Measurements from ENCODE around the gene SPPL2C.
"Not testable (repeated sequence)": the region's sequence is repeated elsewhere in the genome, so short reads cannot be mapped to it uniquely, and the experiment has no call there.

Gene SPPL2C

DNA sequence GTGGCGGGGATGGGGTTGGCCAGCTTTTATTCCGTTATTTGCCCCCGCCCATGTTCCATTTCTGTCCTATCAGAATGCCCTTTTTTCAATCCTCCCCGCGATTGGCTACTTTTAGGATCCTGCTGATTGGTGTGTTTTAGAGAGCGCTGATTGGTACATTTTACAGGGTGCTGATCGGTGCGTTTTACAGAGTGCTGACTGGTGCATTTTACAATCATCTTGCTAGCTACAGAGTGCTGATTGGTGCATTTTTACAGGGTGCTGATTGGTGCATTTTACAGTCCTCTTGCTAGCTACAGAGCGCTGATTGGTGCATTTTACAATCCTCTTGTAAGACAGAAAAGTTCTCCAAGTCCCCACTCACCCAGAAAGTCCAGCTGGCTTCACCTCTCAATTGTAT lies 17.4 kb downstream of the SPPL2C start:
- H3K4me3 ChIP-seq; H3K36me3 ChIP-seq (replicated peaks); H3K4me1 ChIP-seq; DNase-seq (ENCODE audit: low spot score in 2 of 2); in situ Hi-C loops (cut with MboI; ENCODE audit: low sequenced_read_pairs); H3K9me3 ChIP-seq: not testable (repeated sequence)
- peaks cover 35% of the 10 kb centered on the region for H3K27me3 ChIP-seq (ENCODE audit: low read depth)

DNA sequence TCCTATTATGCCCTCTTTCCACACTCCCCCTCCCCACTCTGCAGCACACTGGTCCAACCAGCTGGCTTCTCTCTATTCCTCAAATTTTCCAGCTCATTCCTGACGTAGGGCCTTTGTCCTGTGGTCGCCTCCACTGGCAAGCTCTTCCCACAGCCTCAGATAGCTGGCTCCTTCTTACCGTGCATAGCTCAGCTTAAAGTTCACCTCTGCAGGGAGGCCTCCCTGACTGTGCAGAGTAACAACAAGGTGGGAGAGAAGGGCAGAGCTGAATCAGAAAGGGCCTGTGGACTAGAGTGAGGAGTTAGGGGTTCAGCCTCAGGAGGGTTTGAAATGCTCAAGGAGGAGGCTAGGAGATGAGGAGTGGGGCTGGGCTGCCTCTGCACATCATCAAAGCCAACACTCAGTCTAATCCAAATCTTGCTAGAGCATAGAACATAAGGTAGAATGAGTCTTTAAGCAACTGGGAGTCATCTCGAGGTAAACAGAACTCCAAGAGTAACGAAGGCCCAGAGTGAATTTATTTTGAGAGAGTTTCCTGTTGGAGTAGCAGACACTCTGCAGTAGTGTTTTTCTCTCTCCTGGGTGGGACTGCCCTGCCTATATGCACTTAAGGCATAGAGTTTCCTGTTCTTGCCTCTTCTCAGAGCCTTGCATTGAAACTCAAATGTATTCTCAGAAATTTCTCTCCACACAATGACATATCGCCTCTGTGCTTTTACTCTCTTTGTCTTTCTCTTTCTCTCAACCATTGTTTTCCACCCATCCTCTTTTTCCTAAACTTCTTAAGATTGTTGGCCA lies 19.4 kb downstream of the SPPL2C start:
- DNase-seq (ENCODE audit: low spot score in 2 of 2): no peak
- peaks cover 35% of the 10 kb centered on the region for H3K27me3 ChIP-seq (ENCODE audit: low read depth)
- no peaks in the 10 kb centered on the region for H3K9me3 ChIP-seq
- no peak overlapping the region for H3K4me3 ChIP-seq
- in situ Hi-C loops (cut with MboI; ENCODE audit: low sequenced_read_pairs): no loop called here
- no peaks in the 10 kb centered on the region for H3K36me3 ChIP-seq (replicated peaks)
- H3K4me1 ChIP-seq: peaks cover 2% of the 10 kb centered on the region; the same call in 1 of the 2 replicates

DNA sequence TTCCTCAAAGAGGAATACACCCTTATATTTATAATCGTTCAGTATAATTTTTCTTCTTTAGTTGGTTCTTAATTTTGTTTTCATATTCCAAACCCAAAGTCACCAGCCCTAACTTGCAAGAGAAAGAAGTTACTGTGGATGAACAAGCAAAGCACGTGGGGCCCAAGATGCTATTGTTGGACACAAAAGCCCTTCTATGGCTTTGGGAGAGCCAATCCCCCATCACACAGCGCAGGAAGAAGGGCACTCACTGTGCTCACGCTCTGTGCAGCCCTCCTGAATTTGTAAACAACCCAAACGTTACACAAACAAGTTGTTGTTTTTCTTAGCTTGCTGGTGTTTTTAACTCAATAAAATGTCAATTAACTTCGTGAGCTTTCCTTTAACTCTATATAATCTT lies 22.5 kb downstream of the SPPL2C start:
- H3K4me3 ChIP-seq: no peak overlapping the region
- H3K36me3 ChIP-seq (replicated peaks): no peaks in the 10 kb centered on the region
- H3K4me1 ChIP-seq: peaks cover 2% of the 10 kb centered on the region; the same call in 1 of the 2 replicates
- no peak for DNase-seq (ENCODE audit: low spot score in 2 of 2)
- H3K27me3 ChIP-seq (ENCODE audit: low read depth): peaks cover 33% of the 10 kb centered on the region
- H3K9me3 ChIP-seq: no peaks in the 10 kb centered on the region
- in situ Hi-C loops (cut with MboI; ENCODE audit: low sequenced_read_pairs): no loop called here

DNA sequence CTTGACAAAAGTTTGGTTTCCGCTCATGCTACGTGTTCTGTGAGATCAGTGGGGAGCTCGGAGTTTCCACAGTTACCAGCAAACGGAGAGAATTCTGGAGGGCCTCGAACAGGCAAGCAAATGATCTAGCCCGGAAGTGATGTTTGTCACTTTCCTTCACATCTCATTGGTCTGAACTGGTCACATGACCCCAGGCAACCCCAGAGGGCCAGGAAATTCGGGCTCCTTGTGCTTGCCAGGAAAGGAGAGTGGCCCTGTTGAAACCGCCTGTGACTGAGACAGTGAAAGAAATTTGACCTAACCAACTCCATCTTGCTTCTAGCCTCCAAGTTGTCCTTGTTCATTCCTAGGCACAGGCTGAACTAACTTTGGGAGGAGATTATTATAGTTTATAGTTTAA lies 23.0 kb downstream of the SPPL2C start:
- peaks cover 32% of the 10 kb centered on the region for H3K27me3 ChIP-seq (ENCODE audit: low read depth)
- in situ Hi-C loops (cut with MboI; ENCODE audit: low sequenced_read_pairs): no loop called here
- H3K9me3 ChIP-seq: no peaks in the 10 kb centered on the region
- no peaks in the 10 kb centered on the region for H3K36me3 ChIP-seq (replicated peaks)
- DNase-seq (ENCODE audit: low spot score in 2 of 2): peak in 1 of 2 experiments; percentile 36
- H3K4me3 ChIP-seq: no peak overlapping the region
- H3K4me1 ChIP-seq: peaks cover 2% of the 10 kb centered on the region; the same call in 1 of the 2 replicates

DNA sequence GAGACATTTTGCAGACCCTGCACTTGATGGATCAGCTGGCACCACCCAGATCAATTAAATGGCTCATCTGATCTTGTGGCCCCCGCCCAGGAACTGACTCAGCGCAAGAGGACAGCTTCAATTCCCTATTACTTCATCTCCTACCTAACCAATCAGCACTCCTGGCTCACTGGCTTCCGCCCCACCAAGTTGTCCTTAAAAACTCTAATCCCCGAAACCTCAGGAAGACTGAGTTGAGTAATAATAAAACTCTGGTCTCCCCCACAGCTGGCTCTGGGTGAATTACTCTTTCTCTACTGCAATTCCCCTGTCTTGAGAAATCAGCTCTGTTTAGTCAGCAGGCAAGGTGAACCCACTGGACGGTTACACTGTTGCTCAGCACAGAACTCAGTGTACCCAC lies 23.6 kb downstream of the SPPL2C start:
- H3K4me1 ChIP-seq: peaks cover 2% of the 10 kb centered on the region; the same call in 1 of the 2 replicates
- in situ Hi-C loops (cut with MboI; ENCODE audit: low sequenced_read_pairs): no loop called here
- no peaks in the 10 kb centered on the region for H3K9me3 ChIP-seq
- no peak overlapping the region for H3K4me3 ChIP-seq
- H3K36me3 ChIP-seq (replicated peaks): no peaks in the 10 kb centered on the region
- peaks cover 27% of the 10 kb centered on the region for H3K27me3 ChIP-seq (ENCODE audit: low read depth)
- DNase-seq (ENCODE audit: low spot score in 2 of 2): no peak

DNA sequence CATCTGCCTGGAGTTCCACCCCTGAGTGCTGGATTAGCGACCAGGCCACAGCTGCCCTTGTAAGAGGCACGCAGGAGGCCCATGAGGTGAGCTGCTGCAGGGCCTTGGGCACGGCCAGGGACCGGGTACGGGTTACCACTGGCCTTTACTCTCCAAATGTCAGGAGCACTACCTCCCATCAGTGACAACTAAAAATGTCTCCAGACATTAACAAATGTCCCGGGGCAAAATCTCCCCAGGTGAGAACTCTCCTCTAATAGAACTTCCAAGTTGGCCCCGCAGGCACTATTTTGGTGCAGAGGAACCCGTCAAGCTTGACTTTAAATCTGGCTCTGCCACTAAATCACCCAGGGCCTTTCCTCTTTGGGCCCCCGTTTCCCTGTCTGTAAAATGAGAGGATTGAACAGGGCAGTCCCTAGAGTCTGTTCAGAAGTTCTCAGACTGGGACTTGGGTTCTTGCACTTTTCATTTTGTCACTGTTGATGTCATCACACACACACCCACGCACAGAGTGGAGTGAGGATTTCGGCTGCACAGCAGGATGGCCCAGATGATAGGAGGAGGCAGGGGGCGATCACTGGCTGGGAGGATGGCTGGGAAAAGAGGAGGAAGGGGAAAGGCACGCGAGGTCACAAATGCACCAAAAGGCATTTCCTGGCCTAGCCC lies 25.1 kb downstream of the SPPL2C start:
- Histone ChIP-seq H3K4me1 (peaks cover 2% of the 10 kb centered on the region; the same call in 1 of the 2 replicates), H3K4me3 (no peak overlapping the region)

DNA sequence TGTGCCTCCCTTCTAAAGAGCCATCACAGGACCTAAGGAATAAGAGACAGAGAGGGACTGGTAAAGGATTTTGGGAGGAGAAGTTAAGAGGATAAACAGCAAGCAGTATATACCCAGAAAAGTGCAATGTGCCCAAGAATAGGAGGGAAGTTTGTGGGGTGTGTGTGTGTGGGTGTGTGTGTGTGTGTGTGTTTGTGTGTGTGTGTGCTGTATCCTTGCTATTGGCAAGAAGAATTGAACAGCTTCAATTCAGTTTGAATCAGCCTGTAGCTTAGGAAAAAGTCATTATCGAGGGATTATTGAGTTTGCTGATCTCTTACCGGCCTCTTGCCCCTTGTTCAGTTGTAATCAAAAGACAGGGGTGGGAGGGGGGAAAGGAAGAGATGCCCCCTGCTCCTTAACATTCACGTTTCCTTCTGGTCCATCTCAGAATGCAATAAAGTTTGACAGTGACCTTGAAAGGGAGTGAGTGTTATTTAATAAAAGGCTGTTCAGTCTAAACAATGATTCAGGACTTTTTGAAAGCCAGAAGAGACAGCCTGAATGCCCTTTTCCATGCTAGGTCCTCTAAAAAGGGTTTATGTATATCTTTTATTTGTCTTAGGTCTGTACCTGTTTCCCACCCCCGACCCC lies 25.8 kb downstream of the SPPL2C start:
- Histone ChIP-seq H3K4me3 (no peak overlapping the region), H3K36me3 (replicated peaks) (no peaks in the 10 kb centered on the region), H3K27me3 (ENCODE audit: low read depth) (peaks cover 7% of the 10 kb centered on the region), H3K4me1 (peaks cover 2% of the 10 kb centered on the region; the same call in 1 of the 2 replicates), H3K9me3 (no peaks in the 10 kb centered on the region)
- in situ Hi-C loops (cut with MboI; ENCODE audit: low sequenced_read_pairs): no loop called here
- no peak for DNase-seq (ENCODE audit: low spot score in 2 of 2)

More for the DNA sequence above, 25.1 kb downstream of the SPPL2C start:
- in situ Hi-C loops (cut with MboI; ENCODE audit: low sequenced_read_pairs): no loop called here
- peaks cover 12% of the 10 kb centered on the region for H3K27me3 ChIP-seq (ENCODE audit: low read depth)
- no peaks in the 10 kb centered on the region for H3K9me3 ChIP-seq
- H3K36me3 ChIP-seq (replicated peaks): no peaks in the 10 kb centered on the region
- no peak for DNase-seq (ENCODE audit: low spot score in 2 of 2)

DNA sequence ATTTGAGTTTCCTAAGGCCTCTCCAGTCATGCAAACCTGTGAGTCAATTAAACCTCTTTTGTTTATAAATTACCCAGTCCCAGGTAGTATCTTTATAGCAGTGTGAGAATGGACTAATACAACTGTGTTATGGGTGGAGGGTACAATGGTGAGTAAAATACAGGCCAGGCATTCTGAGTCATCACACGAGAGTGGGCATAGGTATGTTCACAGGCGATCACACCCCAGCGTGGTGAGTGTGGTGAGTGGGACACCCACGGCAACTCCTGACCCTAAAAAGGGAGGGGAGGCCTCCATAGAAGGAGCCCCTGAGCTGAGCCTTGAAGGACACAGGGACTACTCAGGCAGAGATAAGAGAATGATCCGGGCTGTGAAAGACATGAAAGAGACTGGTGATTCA lies 27.0 kb downstream of the SPPL2C start:
- Histone ChIP-seq H3K36me3 (replicated peaks) (no peaks in the 10 kb centered on the region), H3K27me3 (ENCODE audit: low read depth) (peaks cover 4% of the 10 kb centered on the region), H3K4me3 (no peak overlapping the region), H3K9me3 (no peaks in the 10 kb centered on the region), H3K4me1 (no peaks in the 10 kb centered on the region; the same call in 1 of the 2 replicates)
- in situ Hi-C loops (cut with MboI; ENCODE audit: low sequenced_read_pairs): no loop called here
- no peak for DNase-seq (ENCODE audit: low spot score in 2 of 2)

DNA sequence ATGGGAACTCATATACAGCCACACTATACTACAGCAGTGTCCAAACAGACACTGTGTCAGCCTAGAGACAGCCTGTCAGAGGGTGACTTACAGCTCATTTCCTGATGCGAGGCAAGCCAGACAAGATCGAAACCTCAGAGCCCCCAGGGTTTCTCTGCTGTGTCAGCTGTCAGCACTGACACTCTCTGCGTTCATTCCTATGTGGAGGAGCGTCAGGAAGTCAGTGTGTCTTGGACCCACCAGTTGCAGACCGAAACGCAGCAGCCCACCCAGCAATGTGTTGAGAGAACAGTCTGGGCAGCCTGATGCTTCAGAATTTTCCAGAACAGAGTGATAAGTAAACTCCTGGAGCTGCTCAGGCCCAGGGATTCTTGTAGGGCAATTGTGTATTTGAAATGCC lies 29.0 kb downstream of the SPPL2C start:
- no peak for DNase-seq (ENCODE audit: low spot score in 2 of 2)
- in situ Hi-C loops (cut with MboI; ENCODE audit: low sequenced_read_pairs): no loop called here
- Histone ChIP-seq H3K4me1 (no peaks in the 10 kb centered on the region), H3K9me3 (no peaks in the 10 kb centered on the region), H3K4me3 (no peak overlapping the region), H3K36me3 (replicated peaks) (no peaks in the 10 kb centered on the region), H3K27me3 (ENCODE audit: low read depth) (peaks cover 11% of the 10 kb centered on the region)

DNA sequence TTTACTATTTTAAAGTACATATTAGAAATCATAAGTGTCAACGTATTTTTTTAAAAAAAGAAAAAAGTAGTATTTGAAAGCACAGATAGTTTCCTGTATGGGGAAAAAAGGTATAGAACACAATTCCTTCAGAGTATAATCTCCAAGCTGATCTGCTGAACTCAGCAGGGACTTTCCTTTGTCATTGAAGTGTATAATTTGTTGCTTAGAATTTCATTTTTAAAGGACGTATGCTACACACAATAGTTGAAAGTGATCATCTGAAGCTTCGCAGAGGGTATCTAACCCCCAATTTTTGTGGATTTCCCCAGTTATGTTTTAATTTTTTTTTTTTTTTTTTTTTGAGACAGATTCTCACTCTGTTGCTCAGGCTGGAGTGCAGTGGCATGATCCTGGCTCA lies 29.5 kb downstream of the SPPL2C start:
- no peak for DNase-seq (ENCODE audit: low spot score in 2 of 2)
- no peaks in the 10 kb centered on the region for H3K36me3 ChIP-seq (replicated peaks)
- peaks cover 11% of the 10 kb centered on the region for H3K27me3 ChIP-seq (ENCODE audit: low read depth)
- no peaks in the 10 kb centered on the region for H3K9me3 ChIP-seq
- no peaks in the 10 kb centered on the region for H3K4me1 ChIP-seq
- in situ Hi-C loops (cut with MboI; ENCODE audit: low sequenced_read_pairs): no loop called here
- H3K4me3 ChIP-seq: no peak overlapping the region

DNA sequence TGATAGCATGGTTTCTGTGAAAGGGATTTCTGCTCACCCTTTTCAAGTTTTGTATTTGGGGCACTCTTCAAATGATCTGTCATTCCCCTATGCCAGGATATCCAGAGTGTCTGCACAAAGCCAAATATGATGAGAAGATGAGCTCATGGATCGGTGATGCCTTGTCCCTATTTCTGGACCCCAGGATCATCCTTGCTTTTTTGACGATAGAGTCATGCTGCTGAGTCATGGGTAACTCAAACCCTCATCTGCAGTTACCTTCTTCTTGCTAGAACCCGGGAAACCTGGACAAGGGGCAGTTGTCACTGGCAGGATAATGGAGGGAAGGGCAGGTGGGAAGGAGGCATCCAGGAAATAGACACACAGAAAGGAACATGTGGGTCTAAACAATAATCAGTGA lies 31.9 kb downstream of the SPPL2C start:
- in situ Hi-C loops (cut with MboI; ENCODE audit: low sequenced_read_pairs): no loop called here
- Histone ChIP-seq H3K9me3 (no peaks in the 10 kb centered on the region), H3K36me3 (replicated peaks) (no peaks in the 10 kb centered on the region), H3K27me3 (ENCODE audit: low read depth) (peaks cover 11% of the 10 kb centered on the region), H3K4me1 (no peaks in the 10 kb centered on the region), H3K4me3 (no peak overlapping the region)
- DNase-seq (ENCODE audit: low spot score in 2 of 2): no peak

DNA sequence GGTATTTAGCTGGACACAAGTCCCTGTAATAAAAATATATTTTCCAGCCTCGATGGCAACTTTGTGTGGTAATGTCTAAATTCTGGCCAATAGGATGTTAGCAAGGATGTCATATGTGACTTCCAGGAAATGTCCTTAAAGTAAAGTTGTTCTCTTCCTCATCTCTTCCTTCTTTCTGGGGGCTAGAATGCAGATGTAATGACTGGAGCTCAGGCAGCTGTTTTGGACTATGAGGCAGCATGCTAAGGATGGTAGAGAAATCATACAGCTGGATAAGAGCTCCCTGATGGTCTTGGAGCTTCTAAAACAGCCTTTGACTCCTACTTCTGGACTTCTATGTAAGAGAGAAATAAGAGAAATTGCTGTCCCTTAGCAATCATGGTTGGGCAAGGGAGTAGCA lies 32.8 kb downstream of the SPPL2C start:
- Histone ChIP-seq H3K4me3 (no peak overlapping the region), H3K4me1 (no peaks in the 10 kb centered on the region), H3K27me3 (ENCODE audit: low read depth) (peaks cover 11% of the 10 kb centered on the region), H3K36me3 (replicated peaks) (no peaks in the 10 kb centered on the region), H3K9me3 (no peaks in the 10 kb centered on the region)
- DNase-seq (ENCODE audit: low spot score in 2 of 2): no peak
- in situ Hi-C loops (cut with MboI; ENCODE audit: low sequenced_read_pairs): no loop called here

DNA sequence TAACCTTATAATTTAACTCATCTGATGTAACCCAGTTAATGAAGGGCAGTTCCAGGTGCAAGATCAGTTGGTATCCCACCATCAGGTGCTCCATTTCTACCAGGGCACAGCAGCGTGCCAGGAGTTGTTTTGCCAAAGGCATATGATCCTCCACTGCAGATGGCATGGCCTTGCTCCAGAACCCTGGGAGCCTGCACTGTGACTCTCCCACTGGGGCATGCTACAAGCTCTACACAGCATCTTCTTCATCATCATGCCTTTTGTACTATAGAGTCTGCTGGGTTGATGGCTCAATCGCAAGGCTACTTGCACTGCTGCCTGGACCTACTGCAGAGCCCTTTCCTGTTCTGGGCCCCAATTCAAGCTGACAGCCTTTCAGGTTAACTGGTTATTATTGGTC lies 38.4 kb downstream of the SPPL2C start:
- no peak overlapping the region for H3K4me3 ChIP-seq
- no peak for DNase-seq (ENCODE audit: low spot score in 2 of 2)
- H3K4me1 ChIP-seq: no peaks in the 10 kb centered on the region
- H3K9me3 ChIP-seq: no peaks in the 10 kb centered on the region
- in situ Hi-C loops (cut with MboI; ENCODE audit: low sequenced_read_pairs): no loop called here
- no peaks in the 10 kb centered on the region for H3K36me3 ChIP-seq (replicated peaks)
- no peaks in the 10 kb centered on the region for H3K27me3 ChIP-seq (ENCODE audit: low read depth)

DNA sequence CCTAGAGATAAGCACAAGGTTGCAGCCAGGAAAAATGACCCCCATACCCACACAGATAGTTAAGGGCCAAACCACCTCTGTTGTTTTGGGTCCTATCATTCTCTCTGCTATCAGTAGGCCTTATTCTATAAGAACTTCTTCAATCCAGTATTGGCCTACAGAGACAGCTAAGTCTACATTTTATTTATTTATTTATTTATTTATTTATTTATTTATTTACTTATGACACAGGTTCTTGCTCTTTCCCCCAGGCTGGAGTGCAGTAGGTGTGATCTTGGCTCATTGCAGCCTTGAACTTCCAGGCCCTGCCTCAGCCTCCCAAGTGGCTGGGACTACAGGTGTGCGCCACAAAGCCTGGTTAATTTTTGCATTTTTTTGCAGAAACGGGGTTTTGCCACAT lies 42.2 kb downstream of the SPPL2C start:
- in situ Hi-C loops (cut with MboI; ENCODE audit: low sequenced_read_pairs): no loop called here
- H3K27me3 ChIP-seq (ENCODE audit: low read depth): no peaks in the 10 kb centered on the region; the same call in 1 of the 2 replicates
- H3K4me3 ChIP-seq: no peak overlapping the region
- DNase-seq (ENCODE audit: low spot score in 2 of 2): no peak
- H3K4me1 ChIP-seq: no peaks in the 10 kb centered on the region
- no peaks in the 10 kb centered on the region for H3K9me3 ChIP-seq
- no peaks in the 10 kb centered on the region for H3K36me3 ChIP-seq (replicated peaks)

Data from HAP-1 (cell line).